H1 (cell line): ENCODE measurements around the gene SAMD14. TPM values are rescaled to one million over a fixed set of nuclear protein-coding genes. Genes with fewer than 3 reads are reported as not detected.

Experiments used
- SIRT6 ChIP-seq: IDR thresholded peaks from one replicate; pipeline ENCODE4 v1.7.1; 2012; ENCODE audit warnings: low read length, inconsistent platforms
- polyA plus RNA-seq, 7 experiments: library from polyadenylated mRNA; depleted of rRNA in 3 of 7; stranded (reverse) in 5 of 7; unstranded in 2 of 7; fragments of >200 nt in 5 of 7; fragments of 200-250 nt in 2 of 7; gene quantifications; 1 replicate in 5 of 7; 2 replicates in 1 of 7; 4 replicates in 1 of 7; pipeline versions ENCODE4 v1.2.1 to v1.2.3, GENCODE V29; 2011 to 2013; ENCODE audit warnings: missing spikeins in 2 of 7, mixed read lengths in 2 of 7
- total RNA-seq: library from RNA; stranded (reverse); fragmentation: NEBNext Ultra II Directional; extraction: Animal tissue kit (Norgen Biotek cat#: 25700); gene quantifications from 2 replicates; pipeline ENCODE4 v1.2.1, GENCODE V29; 2021

Gene SAMD14
- total and polyA plus RNA-seq, 2 of the 8 experiments (the other 6 are each of a cell fraction or from before 2014, with no cell fraction given), result 5.7 to 5.8 TPM

GRCh38 chr17:50099003-50099402 lies 31.0 kb downstream of the SAMD14 start (continued):
- TF ChIP-seq SIRT6, result no peak
